ENCODE measurements around the gene DPP9. TPM values are rescaled to one million over a fixed set of nuclear protein-coding genes. Genes with fewer than 3 reads are reported as not detected.
"Not testable (repeated sequence)": the region's sequence is repeated elsewhere in the genome, so short reads cannot be mapped to it uniquely, and the experiment has no call there.

The DPP9 gene
- total RNA-seq, 4 donors from 2014 or later, result 76.7 to 125 (median 86.6) TPM

GRCh38 chr19:4687396-4687795, 36.2 kb downstream of the DPP9 start:
- TF ChIP-seq, protein P1, sequence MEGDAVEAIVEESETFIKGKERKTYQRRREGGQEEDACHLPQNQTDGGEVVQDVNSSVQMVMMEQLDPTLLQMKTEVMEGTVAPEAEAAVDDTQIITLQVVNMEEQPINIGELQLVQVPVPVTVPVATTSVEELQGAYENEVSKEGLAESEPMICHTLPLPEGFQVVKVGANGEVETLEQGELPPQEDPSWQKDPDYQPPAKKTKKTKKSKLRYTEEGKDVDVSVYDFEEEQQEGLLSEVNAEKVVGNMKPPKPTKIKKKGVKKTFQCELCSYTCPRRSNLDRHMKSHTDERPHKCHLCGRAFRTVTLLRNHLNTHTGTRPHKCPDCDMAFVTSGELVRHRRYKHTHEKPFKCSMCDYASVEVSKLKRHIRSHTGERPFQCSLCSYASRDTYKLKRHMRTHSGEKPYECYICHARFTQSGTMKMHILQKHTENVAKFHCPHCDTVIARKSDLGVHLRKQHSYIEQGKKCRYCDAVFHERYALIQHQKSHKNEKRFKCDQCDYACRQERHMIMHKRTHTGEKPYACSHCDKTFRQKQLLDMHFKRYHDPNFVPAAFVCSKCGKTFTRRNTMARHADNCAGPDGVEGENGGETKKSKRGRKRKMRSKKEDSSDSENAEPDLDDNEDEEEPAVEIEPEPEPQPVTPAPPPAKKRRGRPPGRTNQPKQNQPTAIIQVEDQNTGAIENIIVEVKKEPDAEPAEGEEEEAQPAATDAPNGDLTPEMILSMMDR (IDR thresholded peaks at IDR 0.05), result no peak
- no peak for TF ChIP-seq POLR2A (IDR thresholded peaks at IDR 0.05)
- no peak for DNase-seq (ENCODE audit: low spot score in 2 of 2)

GRCh38 chr19:4686700-4687099, 36.9 kb downstream of the DPP9 start:
- TF ChIP-seq, protein P1 (IDR thresholded peaks at IDR 0.05), result no peak
- no peak for TF ChIP-seq POLR2A (IDR thresholded peaks at IDR 0.05)
- 86 to 92% methylated on average over 10 of the region's 10 CpGs for WGBS, 2 donors
- intact Hi-C loops (cut with DNase I; ENCODE audit: low total_unique reads), result no loop called here
- no peak for DNase-seq (ENCODE audit: low spot score in 2 of 2)
- no peak overlapping the region for H3K4me3 ChIP-seq (ENCODE audit: low read depth, poor library complexity, severe bottlenecking)

More at GRCh38 chr19:4687396-4687795, 36.2 kb downstream of the DPP9 start:
- WGBS, 2 donors, result 89 to 90% methylated on average over 10 to 11 of the region's 11 CpGs
- intact Hi-C loops (cut with DNase I; ENCODE audit: low total_unique reads), result no loop called here
- no peak overlapping the region for H3K4me3 ChIP-seq (ENCODE audit: low read depth, poor library complexity, severe bottlenecking)

GRCh38 chr19:4684312-4685095, 39.1 kb downstream of the DPP9 start:
- no peak for TF ChIP-seq POLR2A (IDR thresholded peaks at IDR 0.05)
- TF ChIP-seq, protein P1 (IDR thresholded peaks at IDR 0.05), result no peak
- intact Hi-C loops (cut with DNase I; ENCODE audit: low total_unique reads), result no loop called here
- no peak for DNase-seq (ENCODE audit: low spot score in 2 of 2)
- H3K4me3 ChIP-seq (ENCODE audit: low read depth, poor library complexity, severe bottlenecking), result no peak overlapping the region
- 89 to 90% methylated on average over 25 to 27 of the region's 28 CpGs for WGBS, 2 donors

GRCh38 chr19:4682417-4683200, 41.0 kb downstream of the DPP9 start:
- H3K4me3 ChIP-seq (ENCODE audit: low read depth, poor library complexity, severe bottlenecking), result no peak overlapping the region
- intact Hi-C loops (cut with DNase I; ENCODE audit: low total_unique reads), result no loop called here
- 96 to 97% methylated on average over 36 to 44 of the region's 45 CpGs for WGBS, 2 donors
- TF ChIP-seq, protein P1 (IDR thresholded peaks at IDR 0.05), result no peak
- TF ChIP-seq POLR2A (IDR thresholded peaks at IDR 0.05), result no peak
- DNase-seq (ENCODE audit: low spot score in 2 of 2), result no peak

DNA sequence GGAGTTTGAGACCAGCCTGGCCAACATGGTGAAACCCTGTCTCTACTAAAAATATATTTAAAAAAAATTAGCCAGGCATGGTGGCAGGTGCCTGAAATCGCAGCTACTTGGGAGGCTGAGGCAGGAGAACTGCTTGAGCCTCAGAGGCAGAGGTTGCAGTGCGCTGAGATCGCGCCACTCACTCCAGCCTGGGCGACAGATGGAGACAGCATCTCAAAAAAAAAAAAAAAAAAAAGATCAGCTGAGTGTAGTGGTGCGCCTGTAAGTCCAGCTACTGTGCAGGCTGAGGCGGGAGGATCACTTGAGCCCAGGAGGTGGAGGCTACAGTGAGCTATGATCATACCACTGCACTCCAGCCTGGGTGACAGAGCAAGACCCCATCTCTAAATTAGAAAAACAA, 43.6 kb downstream of the DPP9 start:
- H3K4me3 ChIP-seq (ENCODE audit: low read depth, poor library complexity, severe bottlenecking); intact Hi-C loops (cut with DNase I; ENCODE audit: low total_unique reads); DNase-seq (ENCODE audit: low spot score in 2 of 2): not testable (repeated sequence)
- 97 to 98% methylated on average over 7 of the region's 7 CpGs for WGBS, 2 donors

Data from lower leg skin (tissue), 4 donors.